ENCODE measurements around the gene AP4S1. TPM values are rescaled to one million over a fixed set of nuclear protein-coding genes. Genes with fewer than 3 reads are reported as not detected.

The AP4S1 gene
- total RNA-seq, 4 donors from 2014 or later: 4.2 to 10.7 (median 6.0) TPM

- no peaks in the 10 kb centered on the region for H3K9me3 ChIP-seq
- no peak for DNase-seq
- TF ChIP-seq POLR2A (IDR thresholded peaks at IDR 0.05) (no peak), CTCF (IDR thresholded peaks at IDR 0.05) (no peak)
- H3K4me1 ChIP-seq: peaks cover 0 to 16% (median 0%) of the 10 kb centered on the region in 4 donors
- no peak overlapping the region for H3K4me3 ChIP-seq
- H3K27ac ChIP-seq: no peak overlapping the region
- no peaks in the 10 kb centered on the region for H3K27me3 ChIP-seq
- H3K36me3 ChIP-seq: peaks cover 0 to 10% (median 0%) of the 10 kb centered on the region in 3 donors
These were observed 3.9 kb upstream of the AP4S1 start for GRCh38 chr14:31021576-31021949.

GRCh38 chr14:31022386-31022785 is 3.1 kb upstream of the AP4S1 start:
- no peaks in the 10 kb centered on the region for H3K9me3 ChIP-seq
- peaks cover 0 to 16% (median 0%) of the 10 kb centered on the region in 4 donors for H3K4me1 ChIP-seq
- DNase-seq: no peak
- no peak overlapping the region for H3K27ac ChIP-seq
- TF ChIP-seq CTCF (IDR thresholded peaks at IDR 0.05) (no peak), POLR2A (IDR thresholded peaks at IDR 0.05) (no peak)
- H3K4me3 ChIP-seq: no peak overlapping the region
- H3K27me3 ChIP-seq: no peaks in the 10 kb centered on the region
- peaks cover 0 to 10% (median 0%) of the 10 kb centered on the region in 3 donors for H3K36me3 ChIP-seq

GRCh38 chr14:31024010-31024480 is 1.4 kb upstream of the AP4S1 start:
- peaks cover 0 to 16% (median 0%) of the 10 kb centered on the region in 4 donors for H3K4me1 ChIP-seq
- no peaks in the 10 kb centered on the region for H3K27me3 ChIP-seq
- peaks cover 0 to 10% (median 0%) of the 10 kb centered on the region in 3 donors for H3K36me3 ChIP-seq
- H3K4me3 ChIP-seq: peak overlapping the region in 2 of 4 donors; percentile 97 to 99
- no peaks in the 10 kb centered on the region for H3K9me3 ChIP-seq
- TF ChIP-seq POLR2A (IDR thresholded peaks at IDR 0.05) (no peak), CTCF (IDR thresholded peaks at IDR 0.05) (no peak)
- no peak for DNase-seq
- H3K27ac ChIP-seq: peak overlapping the region in 1 of 4 donors; percentile 98

GRCh38 chr14:31024577-31025366 is 677 bp upstream of the AP4S1 start:
- DNase-seq: no peak

GRCh38 chr14:31026077-31026449 is 614 bp downstream of the AP4S1 start, which contains the start of gene STRN3:
STRN3 (minus strand) TSS chr14:31026379; CDS start chr14:31026185, 194 bp downstream.
- no peak for DNase-seq
- Histone ChIP-seq H3K4me3 (peak within 1 kb of the TSS; percentile 95 to 99 (median 97)), H3K4me1 (peaks cover 0 to 16% (median 0%) of the 10 kb centered on the region in 4 donors), H3K9me3 (no peaks in the 10 kb centered on the region), H3K27me3 (no peaks in the 10 kb centered on the region), H3K27ac (peak within 1 kb of the TSS; percentile 97 to 100 (median 98)), H3K36me3 (no peaks in the 10 kb centered on the region)
- TF ChIP-seq CTCF (IDR thresholded peaks at IDR 0.05): no peak
- peak in 1 of 2 donors; percentile 18 for TF ChIP-seq POLR2A (IDR thresholded peaks at IDR 0.05)

More at GRCh38 chr14:31024577-31025366, 677 bp upstream of the AP4S1 start:
- H3K27me3 ChIP-seq: no peaks in the 10 kb centered on the region
- no peaks in the 10 kb centered on the region for H3K9me3 ChIP-seq
- peak overlapping the region; percentile 95 to 99 (median 97) for H3K4me3 ChIP-seq
- peak overlapping the region; percentile 97 to 100 (median 98) for H3K27ac ChIP-seq
- peaks cover 0 to 10% (median 0%) of the 10 kb centered on the region in 3 donors for H3K36me3 ChIP-seq
- TF ChIP-seq POLR2A (IDR thresholded peaks at IDR 0.05) (no peak), CTCF (IDR thresholded peaks at IDR 0.05) (no peak)
- peaks cover 0 to 16% (median 0%) of the 10 kb centered on the region in 4 donors for H3K4me1 ChIP-seq
